IPS DF 4.7 (cell line): Measurements from ENCODE around the gene PCIF1.
"Not testable (repeated sequence)": the region's sequence is repeated elsewhere in the genome, so short reads cannot be mapped to it uniquely, and the experiment has no call there.

Experiments used
- DNase-seq: peaks from one replicate; pipeline ENCODE4 v3.0.0-alpha.2; 2013; ENCODE audit warnings: low spot score; ENCODE audit errors: extremely low read depth

Gene PCIF1

DNA sequence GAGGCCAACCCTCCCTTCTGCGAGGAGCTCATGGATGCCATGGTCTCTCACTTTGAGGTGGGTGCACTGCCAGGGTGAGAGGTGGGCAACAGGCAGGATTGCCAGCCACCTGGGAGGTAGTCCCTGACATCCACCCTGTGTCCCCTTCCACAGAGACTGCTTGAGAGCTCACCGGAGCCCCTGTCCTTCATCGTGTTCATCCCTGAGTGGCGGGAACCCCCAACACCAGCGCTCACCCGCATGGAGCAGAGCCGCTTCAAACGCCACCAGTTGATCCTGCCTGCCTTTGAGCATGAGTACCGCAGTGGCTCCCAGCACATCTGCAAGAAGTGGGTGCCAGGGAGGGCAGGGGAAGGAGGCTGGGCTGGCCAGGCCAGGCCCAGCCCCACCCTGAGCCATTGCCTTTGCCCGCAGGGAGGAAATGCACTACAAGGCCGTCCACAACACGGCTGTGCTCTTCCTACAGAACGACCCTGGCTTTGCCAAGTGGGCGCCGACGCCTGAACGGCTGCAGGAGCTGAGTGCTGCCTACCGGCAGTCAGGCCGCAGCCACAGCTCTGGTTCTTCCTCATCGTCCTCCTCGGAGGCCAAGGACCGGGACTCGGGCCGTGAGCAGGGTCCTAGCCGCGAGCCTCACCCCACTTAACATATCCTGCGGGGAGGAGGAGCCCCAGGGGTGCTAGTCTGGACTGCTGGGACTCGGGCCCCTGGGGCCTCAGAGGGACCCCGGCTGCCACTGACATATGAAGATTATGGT lies 12.8 kb downstream of the PCIF1 start:
- DNase-seq: no peak

DNA sequence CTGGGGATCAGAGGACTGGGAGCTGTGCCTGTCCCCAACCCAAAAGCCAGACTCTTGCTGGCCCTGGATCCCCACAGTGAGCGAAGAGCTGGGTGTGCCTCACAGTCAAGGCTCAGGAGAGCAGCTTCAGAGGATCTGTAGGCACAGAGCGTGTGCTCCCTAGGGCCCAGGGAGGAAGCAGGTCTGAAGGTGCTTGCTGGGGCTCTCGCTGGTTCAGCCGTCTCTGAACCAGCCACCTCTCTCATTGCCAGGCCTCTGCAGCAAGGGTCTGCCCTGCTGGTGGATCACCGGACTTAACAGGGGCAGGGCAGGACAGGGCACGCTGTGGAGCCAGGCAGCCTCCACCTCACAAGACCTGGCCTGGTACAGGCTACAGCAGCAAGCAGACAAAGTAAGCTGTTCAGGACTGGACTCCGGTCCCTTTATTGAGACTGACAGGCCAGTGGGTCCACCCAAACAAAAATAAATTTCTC lies 13.8 kb downstream of the PCIF1 start:
- no peak for DNase-seq

DNA sequence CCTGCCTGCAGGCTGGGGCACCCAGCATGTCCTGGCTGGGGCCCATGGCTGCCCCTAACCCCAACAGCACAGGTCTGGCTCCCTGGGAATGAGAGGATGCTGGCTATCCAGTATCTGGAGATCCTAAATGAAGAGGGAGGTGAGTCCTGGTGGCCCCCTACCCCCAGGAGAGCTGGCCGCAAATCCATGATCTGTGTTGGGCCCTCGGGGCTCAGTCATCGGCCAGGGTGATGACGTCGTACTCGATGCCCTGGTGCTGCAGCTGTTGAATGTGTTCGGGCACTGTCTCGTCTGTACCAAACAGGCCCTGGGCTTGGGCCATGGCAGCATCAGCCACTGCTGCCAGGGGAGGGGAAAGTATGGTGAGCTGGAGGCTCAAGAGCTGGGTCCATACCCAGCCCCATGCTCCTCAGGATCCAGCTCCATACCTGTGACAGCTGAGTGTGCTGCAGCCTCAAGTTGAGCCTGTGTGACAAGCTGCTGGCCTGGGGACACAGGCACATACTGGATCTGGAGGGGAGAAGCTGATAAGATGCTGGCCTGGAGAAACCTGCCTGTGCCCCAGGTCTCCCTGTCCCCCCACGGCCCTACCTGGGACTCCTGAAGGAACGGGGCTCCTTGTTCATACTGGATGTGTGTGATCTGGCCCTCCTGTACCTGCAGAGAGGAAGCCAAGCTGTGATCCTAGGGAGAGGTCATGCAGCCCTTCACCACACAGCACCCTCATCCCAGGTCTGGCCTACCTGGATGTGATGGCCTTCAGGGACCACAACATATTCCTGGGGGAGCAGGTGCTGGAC lies 14.5 kb downstream of the PCIF1 start:
- DNase-seq: no peak

DNA sequence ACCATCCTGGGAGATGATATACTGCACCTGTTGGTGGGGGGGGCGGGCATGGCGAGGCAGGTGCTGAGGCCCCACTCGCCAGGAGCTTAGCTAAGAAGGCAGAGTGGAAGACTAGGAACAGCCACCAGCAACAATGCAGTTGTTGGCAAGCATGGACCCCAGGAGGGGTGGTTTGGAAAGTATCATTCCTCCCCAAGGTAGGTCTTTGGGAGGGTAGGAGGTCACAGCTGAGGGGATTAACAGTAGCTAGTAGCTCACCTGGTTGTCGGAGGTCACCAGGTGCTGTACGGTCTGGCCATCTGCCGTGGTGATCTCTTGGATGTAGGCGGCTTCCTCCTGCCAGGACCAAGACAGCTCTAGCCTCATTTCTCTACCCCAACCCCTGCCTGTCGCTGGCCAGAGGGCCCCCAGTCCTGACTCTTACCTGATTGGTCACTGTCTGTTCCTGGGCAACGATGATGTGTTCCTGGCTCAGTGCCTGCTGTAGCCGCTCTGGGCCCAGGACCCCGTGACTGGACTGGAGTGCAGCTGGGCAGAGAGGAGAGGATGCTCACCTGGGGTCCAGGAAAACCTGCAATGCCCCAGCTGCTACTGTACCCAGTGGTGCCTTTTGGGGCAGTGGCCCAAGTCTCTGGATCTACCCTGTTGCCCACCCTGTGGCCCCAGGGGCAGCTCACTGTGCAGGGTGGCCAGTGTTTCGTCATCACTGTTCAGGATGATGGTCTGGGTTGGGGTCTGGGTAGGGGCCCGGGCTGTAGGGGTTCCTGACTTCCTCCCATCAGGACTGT lies 15.3 kb downstream of the PCIF1 start:
- no peak for DNase-seq

DNA sequence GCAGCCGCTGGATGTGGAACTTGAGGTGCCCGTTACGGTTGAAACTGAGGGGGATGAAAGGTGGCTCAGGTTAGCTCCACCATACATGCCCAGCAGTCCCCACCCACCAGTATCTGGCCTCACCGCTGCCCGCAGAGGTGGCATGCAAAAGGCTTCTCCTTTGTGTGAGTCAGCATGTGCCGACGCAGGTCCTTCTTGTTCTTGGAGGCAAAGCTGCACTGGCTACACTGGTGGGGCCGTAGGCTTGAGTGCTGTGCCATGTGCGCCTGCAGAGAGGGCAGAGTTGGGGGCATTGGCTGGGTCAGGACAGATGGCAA lies 15.8 kb downstream of the PCIF1 start:
- no peak for DNase-seq

DNA sequence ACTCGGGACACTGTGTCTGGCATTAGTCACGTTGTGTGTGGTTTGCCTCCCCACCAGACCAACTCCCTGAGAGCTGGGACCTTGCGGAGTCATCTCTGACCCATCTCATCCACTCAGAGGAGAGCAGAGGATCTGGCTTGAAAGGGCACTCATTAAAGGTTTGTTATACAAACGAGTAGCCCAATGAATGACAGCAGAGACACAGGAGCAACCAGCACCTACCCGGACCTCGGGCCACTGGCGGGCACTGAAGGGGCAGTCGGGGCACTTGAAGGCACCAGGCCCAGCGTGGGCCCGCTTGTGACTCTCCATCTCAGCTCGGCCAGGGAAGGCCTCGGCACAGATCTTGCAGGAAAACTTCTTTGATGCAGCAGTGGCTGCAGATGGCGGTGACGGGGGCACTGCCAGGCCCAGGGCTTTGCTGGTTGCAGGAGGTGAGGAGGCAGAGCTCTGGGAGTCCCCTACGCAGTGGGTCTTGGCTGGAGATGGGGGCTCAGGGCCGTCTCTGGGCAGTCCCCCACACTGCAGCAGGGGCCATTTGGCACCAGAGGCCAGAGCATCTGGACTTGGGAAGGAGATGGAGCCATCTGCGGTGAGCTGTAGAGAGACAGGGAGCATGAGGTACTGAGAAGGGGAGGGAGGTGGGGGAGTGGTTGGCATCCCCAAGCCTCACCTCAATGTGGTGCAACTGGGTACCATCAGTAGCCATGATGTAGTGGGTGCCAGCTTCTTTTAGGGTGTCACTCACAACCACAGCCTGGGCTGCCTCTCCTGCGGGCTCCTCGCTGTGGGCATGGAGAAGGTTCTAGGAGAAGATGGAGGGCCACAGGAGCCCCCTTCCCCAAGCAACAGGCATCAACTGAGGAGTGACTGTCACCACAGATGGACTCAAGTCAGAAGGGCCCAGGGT lies 17.7 kb downstream of the PCIF1 start:
- DNase-seq: no peak

DNA sequence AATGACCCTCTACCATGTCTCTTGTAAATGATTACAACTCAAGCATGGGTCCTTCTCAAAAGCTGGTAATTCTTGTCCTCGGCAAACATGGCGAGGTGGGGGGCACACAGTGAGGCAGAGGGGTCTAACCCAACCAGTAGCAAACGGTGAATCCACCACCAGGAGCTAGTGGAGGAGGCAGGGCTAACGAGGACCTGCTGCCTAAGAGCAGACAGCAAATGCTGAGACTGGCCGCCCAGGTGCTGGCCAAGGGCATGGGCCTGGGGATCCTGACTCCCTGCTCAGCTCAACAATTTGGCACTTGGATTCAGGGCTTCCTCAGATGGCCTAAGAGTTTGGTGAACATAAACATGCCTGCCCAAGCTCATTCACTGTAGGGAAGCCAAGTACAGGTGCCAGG lies 18.4 kb downstream of the PCIF1 start:
- no peak for DNase-seq

DNA sequence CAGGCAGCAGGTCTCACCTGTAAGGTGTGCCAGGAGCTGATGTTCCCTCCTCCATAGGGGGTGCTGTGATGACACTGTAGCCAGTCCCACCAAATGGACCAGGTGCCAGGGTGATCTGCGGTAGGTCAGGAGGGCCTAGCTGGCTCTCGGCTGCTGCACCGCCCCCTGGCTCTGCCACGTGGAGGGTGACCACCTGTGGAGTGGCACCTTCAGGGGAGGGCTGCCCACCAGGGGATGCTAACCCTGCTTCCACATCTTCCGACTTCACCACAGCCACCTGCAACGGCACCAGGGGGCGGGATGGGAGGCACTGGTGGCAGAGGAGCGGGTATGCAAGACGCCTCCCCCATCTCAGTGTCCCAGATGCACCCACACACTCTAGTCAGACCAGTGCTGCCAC lies 19.2 kb downstream of the PCIF1 start:
- no peak for DNase-seq

DNA sequence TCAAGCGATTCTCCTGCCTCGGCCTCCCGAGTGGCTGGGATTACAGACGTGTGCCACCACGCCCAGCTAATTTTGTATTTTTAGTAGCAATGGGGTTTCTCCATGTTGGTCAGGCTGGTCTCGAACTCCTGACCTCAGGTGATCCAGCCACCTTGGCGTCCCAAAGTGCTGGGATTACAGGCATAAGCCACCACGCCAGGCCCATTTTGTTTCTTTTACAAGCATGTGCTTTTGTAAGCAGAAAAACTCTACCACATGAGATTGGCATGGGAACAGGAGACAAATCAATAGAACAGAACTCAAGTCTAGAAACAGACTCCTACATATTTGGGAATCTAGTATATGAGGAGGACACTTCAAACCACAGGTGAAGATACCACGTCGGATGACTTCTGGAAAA lies 21.8 kb downstream of the PCIF1 start:
- DNase-seq: not testable (repeated sequence)

DNA sequence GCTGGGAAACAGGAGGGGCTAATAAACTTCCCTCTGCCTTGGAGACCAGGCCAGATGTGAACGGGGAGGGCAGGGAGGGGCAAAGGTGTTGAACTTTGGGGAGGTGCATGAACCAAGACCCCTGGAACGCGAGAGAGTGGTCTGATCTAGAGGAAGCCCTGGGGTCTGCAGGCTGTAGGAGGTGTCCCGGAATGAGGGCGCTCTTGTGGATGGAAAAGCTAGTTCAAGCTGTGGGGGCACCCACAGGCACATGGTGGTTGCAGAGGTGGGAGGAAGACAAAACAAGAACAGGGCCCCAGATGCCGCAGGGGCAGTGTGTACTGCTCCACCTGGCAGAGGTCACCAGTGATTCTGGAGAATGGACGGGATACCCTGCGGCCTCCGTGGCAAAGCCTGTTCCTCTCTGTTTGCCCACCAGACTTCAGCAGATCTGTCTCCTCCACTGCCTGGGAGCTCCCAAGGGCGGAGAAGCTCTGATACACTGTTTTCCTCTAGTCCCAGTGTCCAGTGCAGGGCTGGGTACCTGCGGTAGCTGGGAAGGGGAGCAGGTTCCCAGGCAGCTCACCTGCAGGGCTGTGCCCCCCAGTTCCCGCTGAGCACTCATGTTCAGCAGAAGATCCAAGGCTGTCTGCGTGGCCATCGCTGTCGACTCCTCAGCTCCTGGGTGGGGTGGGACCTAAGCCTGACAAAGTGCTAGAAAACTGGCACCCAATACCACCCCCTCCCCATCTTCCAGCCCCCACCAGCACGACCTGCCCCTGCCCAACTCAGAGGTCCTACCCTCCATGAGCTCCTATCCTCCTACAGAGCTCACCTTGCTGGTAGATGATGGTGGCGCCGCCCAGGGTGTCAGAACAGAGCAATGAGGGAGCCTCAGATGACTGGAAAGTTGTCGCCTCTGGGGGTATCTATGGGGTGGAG lies 22.8 kb downstream of the PCIF1 start:
- no peak for DNase-seq

DNA sequence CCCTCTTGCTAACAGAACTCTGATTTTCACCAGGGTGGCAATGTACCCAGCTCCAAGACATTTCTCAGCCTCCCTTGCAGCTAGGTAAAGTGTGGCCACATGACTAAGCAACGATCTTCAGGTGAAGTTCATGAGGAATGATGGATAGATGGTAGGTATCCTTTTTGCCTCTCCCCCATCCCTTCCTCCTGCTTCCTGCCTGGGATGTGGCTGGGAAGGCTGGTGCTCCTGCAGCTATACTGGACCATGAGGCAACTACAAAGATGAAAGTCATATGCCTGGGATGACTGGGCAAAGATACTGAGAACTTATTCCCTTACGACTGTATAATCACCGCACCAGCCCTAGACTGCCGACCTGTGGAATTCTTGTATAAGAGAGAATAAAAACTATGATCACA lies 24.1 kb downstream of the PCIF1 start:
- no peak for DNase-seq

DNA sequence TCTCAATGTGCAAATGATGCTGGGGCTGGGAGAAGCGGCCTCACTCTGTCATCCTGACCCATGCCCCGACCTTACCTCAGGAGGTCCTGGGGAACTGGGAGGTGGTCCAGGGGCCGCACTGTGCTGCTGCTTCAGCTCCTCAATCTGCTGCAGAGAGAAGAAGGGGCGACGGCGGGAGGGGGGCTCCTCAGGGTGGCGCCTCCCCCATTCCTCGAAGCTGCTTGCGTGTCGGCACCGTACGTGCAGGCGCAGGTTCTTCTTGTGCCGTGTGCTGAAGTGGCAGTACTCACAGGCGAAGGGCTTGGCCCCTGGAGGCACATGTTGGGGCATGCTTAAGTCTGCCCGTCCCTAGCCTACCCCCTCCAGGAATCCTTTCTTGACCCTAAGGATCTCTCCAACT lies 24.6 kb downstream of the PCIF1 start:
- DNase-seq: no peak

DNA sequence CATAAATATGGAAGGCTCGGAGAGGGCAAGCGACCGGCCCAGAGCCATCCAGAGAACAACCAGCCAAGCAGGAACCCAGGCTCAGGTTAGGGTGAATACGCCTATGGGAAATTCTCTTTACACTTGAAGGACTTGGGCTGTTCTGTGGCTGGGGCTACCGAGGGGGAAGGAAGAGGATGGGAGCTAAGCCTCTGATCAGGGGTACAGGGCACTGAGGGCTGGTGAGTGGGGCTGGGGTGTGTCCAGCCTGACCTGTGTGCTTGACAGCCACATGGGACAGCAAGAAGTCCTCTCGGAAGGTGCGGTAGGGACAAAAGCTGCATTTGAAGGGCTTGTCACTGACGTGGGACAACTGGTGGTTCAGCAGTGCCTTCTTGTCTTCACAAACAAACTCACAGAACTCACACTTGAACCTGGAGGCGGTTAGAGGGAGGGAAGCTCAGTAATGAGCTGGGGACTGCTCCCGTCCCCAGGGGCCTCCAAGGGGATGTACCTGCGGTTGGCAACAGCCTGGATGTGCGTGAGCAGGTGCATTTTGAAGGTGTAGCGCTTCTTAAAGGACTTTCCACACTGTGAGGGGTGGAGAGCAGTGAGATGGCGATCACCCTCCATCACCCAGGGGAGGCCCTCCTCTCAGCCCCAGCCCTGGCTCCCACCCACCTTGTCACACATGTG lies 25.6 kb downstream of the PCIF1 start:
- no peak for DNase-seq

DNA sequence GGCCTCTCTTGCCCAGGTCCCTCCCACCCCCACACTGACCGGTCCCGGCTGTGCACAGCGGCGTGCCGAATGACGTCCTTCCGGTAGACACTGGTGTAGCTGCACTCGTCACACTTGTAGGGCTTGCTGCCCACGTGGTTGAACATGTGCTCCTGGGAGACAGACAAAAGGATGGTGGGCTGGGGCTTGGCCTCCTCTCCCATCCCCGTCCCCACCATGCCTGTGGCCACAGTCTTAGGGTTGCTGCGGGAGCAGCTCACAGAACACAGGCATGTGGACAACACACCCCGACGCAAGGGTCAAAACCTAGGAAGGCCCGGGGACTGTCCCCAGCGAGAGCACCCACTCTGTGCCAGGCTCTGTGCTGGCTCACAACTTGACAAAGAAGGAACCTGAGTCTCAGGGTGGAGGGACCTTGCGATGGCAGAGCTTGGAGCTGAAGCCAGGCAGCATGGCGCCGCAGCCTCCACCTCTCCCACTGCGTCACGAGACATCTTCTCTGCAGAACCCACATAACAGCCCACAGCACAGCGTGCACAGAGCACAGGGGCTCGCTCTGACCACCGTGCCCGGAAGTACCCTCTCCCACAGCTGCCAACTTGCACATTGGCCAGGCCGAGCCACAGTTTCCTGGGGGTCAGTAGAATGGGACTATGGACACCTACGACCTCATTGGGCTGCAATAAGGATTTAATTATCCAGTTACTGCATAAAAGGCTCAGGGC lies 27.7 kb downstream of the PCIF1 start:
- no peak for DNase-seq

DNA sequence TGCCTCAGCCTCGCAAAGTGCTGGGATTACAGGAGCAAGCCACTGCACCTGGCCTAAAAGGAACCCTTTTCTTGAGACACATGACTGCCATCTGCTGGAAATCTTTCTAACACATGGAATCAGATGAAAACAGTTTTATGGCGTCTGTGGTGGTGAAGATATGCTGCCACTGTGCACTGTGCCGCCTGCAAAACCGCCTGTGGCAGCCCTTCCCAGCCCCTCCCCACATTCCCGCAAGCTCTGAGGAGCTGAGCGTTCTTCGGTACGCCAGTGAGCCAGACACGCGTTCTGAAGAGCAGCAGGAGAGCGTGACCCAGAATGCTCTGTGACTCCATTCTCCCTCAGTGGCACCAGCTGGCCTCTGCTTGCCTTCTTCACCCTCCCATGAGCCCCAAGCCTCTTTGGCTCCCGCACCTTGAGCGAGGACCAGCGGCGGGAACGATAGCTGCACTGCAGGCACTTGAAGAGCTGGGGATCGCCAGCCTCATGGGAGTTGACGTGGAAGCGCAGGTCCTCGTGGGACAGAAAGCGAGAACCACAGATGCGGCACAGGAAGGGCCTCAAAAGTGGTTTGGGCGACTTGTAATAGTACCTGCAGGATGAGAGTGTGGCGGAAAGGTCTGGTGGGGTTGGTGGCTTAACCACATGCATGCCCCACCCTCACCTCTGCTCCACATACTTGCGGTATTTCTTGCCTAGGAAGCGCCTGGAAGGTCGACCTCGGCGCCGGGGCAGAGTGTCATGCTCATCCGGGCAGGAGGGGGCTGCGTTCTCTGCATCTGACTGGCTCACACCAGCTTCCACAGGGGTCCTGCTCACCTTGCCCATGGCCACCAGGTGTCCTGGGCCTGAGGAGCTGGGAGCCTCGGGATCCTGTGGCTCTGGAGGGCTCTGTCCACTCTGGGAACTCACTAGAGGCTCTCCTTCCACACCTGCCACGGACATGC lies 28.8 kb downstream of the PCIF1 start:
- no peak for DNase-seq

DNA sequence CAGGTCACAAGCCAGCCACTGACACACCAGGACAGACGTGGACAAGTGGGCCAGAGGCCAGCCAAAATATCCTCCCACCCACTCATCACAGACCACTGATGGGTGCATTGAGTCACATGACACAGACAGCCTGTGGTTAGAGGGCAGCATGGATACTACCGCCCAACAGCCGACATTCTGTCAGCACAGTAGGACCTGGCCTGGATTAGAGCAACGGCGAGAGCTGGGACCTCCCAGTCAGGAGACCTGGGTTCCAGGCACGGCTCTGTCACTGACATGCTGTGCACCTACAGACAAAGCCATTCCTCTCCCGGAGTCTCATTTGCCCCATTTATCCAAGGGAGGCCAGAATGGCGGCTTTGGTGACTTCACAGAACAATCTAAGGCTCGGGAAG lies 29.5 kb downstream of the PCIF1 start:
- no peak for DNase-seq

DNA sequence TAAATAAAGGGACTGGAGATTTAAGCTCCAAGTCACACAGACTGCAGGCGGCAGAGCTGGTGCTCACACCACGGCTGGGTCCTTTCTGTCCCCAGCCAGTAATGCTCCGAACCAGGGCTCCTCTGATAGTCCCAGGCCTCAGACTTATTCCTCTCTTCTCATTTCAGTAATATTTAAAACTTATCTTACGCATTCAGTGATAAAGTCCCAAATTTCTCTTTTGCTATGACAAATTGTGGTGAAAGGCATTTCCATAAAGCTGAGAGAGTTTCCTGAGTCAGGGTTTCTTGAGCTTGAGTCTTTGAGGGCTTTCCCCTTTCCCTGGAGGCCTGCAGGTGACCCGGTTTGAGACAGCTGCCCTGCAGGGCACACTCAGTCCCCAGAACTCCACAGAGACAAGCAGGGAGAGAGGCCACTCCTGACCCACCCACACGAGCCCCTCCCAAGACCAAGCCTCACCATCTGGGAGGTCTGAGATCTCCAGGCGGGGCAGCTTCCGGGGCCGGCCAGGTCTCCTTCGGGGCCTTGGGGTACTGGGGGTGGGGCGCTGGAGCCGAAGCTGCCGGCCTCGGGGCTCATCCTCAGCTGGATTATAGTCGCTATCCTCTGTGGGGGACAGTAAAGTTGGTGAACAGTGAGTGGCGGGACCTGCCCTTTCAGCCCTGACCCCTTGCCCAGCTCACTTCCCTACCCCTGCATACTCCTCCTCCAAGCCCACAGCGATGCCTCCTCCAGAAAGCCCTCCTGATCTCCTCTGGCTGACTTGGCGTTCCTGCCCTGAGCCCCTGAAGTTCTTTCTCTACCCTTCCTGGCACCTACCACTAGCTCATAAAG lies 30.9 kb downstream of the PCIF1 start:
- DNase-seq: no peak
